Fibroblast of skin of left quadriceps (primary cell): ENCODE results near the gene NAB1.
"Not testable (repeated sequence)": the region's sequence is repeated elsewhere in the genome, so short reads cannot be mapped to it uniquely, and the experiment has no call there.

Experiments used
- DNase-seq, 2 experiments: peaks; one replicate each; pipeline ENCODE4 v3.0.0-alpha.2; 2013; ENCODE audit warnings: low read depth in 2 of 2

NAB1 gene

DNA sequence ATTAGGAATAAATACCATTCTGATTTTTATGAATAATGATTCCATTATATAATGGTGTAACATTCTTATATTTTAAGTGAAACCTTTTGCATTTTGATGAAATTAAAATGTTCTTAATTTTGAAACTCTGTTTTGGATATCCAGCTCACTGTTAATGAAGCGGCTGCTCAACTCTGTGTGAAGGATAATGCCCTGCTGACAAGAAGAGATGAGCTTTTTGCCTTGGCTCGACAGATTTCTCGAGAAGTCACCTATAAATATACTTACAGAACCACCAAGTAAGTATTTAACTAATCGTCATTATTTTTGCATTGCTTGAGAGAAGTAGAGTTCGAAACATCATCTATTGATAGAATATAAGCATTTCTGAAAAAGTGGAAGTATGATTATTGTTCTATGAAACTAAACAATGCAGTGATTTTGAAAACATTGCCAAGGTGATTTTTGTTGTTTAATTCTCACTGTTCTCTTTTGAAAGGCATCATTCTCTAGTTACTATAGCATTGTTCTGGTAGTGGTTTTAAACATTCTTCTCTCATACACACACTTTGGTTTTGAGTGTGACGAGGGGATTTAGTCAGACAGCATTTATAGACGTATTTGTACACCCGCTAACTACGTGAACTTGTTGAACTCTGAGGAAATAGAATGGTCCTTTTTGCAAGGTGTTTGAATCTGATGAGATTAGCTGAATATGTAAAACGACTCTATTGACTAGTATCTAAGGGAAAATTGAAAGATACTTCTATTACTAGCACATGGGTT lies 21.5 kb downstream of the NAB1 start:
- DNase-seq: no peak

DNA sequence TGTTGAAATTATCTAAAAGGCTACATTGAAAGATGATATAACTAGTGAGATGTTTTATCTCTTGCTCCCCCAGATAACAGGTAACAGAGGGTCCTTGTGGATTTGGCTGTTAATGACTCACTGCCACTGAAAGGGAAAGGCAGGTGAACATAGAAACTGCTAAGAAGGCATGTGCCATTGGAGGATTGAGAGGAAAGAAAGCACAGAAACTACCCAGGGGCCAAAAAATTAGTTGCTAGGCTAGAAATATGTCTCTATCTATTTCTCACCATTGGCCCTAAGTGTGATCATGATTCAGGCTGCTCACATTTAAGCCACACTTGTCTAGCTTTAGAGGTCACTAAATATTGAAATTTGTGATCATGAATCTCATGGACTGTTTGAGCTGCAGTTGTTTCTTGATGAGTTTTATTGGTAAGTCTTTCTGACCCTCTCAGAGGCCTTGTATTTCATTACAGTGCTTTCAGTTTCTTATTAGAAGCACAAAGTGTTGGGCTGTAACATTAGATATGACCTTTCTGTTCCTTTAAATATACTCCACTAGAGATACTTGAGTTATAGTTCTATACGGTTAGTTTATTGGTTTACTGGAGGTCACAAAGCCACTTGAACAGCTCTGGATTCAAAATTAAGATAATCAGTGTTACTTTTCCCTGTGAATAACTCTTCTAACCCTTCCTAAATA lies 26.2 kb downstream of the NAB1 start:
- no peak for DNase-seq

DNA sequence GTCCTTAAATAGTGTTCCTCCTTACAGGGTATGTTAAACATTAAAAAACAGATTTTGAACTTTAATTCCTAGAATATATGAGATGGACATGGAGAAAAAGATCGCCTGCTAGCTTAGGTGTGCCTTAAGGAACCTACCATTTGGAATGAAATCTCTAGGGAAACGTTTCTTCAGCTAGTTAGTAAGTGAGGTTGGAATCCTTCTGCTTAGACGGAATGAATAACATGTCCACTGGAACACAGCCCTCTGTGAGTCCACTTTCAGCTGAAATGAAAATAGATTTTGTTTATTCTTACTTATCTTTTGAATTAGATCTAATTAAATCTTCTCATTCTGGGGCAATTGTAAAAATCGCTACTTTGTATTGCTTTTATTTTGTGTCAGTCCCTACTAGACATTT lies 28.4 kb downstream of the NAB1 start:
- DNase-seq: no peak

DNA sequence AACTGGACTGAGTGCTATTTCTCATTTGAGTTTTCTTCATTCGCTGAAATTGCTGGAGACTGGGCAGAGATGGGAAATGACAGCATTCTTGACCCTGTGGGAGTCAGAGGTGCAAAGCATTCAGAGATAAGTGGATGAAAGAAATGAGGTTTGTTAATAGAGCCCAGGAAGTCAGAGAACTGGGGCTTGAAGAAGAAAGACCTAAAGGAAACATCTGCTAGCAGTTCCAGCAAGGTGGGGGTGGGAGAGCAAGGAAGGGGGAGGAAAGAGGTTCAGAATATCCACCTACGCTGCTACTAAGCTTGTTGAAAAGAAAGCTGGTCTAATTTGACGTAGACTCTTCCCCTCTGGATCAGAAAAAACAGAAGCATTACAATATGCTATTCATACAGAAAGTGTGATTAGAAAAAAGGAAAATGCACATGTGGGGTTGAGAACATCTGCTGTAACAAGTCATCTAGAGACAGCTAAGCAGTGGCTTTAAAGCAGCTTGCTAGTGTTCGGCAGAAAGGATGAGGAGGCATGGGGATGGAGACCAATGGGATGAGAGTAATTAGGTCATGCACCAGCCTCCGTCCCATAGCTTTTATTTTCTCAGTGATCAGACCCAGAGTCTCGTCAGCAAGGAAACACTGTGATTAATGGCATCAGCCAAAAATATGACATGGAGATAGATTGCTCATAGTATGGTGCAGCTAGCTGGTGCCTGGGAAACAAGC lies 29.7 kb downstream of the NAB1 start:
- no peak for DNase-seq

DNA sequence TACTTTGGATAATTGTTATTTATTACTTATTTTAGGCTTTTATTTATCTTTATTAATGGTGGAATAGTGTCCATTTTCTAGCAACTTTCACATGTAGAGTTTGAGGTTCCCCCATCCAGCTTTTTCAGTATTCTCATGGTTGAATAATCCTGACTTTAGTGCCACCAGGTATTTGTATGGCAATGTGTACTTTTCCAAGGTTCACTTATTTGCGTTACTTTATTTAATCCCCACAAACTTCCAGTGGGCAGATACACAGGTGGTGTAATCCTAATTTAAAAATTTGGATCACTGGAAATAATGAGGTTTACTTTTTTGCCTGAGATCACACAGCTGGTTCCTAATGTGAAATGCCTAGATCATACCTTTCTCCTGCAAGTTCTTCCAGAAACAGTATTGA lies 30.5 kb downstream of the NAB1 start:
- no peak for DNase-seq

DNA sequence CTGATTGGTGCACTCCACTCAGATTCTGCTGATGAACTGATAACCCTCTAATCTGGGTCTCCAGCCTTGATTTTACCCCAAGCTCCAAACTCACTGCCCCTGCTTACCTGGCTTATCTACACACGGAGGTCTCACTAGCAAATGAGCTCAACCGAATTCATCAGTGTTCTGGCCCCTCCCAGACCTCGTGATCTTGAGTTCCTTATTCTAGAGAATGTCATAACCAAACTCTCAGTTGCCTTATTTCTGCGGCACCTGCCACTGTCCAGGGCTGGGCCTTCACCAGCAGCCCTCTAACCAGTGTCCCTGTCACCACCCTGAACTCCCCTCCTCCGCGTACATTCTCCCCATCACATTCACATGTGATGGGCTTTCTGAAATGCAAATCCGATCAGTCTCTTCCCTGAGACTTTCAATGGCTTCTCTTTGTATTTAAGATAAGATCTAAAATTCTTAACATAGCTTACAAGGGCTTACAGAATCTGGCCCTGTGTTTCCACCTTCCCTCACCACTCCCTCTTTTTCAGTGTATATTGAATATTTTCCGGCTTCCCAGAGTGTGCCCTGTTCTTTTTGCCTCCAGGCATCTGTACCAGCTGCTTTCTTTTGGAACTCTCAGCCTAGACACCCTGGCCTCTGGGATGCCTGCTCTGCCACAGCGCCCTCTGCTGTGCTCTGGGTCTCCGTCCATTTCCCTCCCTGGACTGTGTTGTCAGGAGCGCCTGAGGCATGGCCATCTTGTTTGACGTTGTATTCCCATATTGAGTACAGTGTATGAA lies 31.1 kb downstream of the NAB1 start:
- no peak for DNase-seq

DNA sequence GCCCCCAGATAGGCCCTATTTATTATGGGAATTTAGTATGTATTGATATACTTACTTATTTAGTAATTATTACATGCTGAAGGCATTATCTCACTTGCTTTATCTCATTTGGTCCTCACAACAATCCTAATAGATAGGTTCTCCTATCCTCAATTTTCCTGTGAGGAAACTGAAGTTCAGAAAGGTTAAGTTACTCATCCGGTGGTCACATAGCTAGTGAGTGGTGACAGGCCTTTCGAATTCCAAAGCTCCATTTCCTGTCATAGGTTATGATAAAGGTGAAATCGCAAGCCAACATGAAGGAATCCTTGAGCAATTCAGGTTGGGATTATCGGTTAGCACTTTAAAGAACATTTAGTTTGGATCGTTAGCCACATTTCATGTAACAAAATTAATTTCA lies 33.3 kb downstream of the NAB1 start:
- no peak for DNase-seq

DNA sequence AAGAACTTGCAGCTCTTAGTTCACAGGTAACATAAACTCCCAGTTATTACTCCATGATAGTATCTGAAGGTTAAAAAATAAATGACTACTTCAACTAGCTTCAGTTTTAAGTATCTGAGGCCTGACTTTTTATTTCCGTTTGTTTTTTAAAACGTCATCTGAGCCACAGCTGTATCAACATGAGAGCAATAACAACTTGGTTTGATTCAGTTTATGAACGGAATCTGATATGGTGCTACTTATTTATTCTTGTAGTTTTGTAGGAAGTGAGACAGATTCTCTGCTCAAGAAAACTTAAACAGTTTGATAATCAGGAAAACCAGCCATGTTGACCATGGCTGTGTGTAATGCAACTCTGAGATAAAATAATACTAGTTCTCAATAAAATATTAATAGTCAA lies 34.9 kb downstream of the NAB1 start:
- no peak for DNase-seq

DNA sequence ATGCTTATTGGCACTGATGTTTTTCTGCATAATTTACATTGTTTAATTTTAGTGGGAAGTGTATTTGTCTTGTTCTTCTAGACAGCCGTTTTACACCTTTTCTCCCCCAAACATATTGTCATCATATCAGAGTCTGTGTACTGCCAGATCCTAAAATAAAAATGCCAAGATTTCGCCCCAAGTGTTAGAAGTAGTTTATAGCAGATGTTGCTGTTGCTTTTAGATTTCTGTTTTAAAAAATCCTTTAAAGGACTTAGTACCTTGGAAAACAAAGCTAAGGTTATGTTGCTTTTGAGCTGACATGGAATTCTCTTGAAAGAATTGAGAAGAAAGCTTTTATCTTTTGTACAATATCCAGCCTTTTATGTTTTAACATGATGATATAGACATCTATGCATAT lies 36.0 kb downstream of the NAB1 start:
- no peak for DNase-seq

DNA sequence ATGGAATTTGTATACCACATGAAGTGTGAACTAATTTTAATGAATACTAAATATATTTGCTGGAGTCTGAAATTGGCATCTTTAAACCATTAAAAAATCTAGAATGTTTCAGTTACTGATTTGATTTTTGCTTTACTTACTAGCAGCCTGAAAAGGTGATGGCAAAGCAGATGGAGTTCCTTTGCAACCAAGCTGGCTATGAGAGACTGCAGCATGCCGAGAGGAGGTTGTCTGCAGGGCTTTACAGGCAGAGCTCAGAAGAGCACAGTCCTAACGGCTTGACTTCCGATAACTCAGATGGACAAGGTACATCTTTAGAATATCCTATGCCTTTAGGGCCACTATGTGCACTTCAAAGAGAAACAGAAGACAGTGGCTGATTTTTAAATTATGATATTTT lies 36.5 kb downstream of the NAB1 start:
- DNase-seq: no peak

DNA sequence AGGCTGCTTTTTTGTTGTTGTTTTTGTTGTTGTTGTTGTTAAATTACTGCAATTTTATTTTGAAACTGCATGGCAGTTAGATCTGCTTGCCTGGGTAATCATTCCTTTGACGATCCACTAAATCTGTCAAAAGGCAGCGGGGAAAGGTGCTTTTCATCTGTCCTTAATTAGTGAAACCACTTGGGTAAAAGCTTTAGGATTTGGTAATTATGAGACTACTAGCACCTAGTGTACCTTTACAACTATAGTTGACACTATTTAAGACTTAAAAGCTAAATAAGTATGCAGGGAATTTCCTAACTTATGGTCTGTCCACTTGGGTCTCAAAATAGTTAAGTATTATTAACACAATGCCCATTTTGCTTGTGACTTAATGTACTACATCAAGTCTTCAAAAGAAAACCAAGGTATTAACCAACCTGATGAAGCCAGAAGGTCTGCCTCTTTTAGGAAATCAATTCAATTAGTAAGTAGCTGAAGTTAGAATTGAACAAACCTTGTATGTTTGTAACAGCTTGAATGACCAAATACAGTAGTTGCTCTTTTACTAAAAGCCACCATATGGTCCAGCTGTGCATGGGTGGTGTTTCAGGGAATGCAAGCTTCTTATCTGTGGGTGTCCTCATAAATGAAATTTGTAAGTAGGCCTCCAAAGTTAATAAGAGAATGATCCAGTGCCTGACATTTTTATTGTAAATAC lies 44.8 kb downstream of the NAB1 start:
- DNase-seq: no peak

DNA sequence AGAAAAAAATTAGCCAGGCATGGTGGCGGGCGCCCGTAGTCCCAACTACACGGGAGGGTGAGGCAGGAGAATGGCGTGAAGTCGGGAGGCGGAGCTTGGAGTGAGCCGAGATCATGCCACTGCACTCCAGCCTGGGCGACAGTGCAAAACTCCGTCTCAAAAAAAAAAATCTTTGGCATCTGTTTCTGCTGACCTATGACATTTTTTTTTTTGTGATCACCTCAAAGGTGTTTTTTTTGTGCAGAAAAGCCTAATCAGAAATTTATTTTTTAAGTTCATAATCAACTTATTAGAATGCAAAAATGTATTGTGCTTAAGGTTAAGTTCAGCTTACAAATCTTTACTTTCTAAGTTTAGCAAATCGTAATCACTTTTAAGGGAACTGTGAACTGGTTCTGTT lies 45.6 kb downstream of the NAB1 start:
- no peak for DNase-seq

DNA sequence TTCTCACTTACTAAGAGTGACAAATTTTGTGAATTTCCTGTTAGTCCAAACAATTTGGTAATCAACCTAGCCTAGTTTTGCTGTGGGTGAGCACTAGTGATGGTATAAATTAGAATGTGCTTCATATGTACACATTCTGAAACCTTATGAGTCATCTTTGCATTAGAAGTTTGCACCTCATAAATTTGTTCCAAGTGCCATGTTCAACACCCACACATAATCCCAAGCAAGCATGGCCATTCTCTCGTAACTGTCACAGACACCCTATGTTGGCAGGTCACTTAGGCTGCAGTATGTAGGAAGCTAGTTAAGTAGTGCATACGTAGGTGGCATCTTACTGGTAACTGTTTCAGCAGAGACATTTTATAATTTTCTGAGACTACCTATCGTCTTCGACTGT lies 46.9 kb downstream of the NAB1 start:
- DNase-seq: peak; percentile 39 to 43

DNA sequence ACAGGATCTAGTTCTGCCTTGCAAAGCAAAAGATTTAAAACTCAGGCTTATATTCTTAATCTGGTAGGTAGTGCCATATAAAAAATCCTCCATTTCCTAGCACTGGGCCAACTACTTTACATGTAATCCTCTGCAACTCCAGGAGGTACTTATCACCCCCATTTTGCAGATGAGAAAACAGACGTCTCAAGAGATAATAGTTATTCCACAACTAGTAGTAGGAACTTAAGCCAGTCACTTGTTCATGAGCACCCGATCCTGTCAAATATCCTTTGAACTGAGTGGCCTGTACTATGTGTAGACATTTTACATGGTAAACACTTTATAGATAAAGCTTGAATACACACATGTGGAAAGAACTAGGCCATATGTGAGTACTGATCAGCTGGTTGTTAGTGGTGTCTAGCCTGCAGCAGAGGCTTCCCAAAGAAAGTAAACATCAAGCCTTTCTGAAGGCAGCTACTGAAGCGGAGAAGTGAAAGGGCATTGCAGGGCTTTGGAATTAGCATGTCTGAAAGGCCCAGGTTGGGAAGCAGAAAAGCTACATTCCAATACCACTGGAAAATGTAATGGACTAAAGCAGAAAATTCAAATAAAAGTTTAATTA lies 48.0 kb downstream of the NAB1 start:
- DNase-seq: no peak

DNA sequence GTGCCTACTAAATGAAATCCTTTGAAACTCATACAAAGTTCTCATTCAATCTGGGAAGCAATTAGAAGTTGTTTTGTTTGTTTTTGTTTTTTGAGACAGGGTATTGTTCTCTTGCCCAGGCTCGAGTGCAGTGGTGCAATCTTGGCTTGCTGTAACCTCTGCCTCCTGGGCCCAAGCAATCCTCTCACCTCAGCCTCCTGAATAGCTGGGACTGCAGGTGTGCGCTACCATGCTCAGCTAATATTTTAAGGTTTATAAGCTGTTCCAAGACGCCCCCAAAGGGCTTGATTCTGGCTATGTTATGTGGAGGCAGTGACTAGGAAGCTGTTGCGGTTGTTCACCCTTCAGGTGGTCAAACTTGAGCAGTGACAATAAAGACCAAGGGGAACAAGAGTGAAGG lies 48.5 kb downstream of the NAB1 start:
- DNase-seq: no peak

DNA sequence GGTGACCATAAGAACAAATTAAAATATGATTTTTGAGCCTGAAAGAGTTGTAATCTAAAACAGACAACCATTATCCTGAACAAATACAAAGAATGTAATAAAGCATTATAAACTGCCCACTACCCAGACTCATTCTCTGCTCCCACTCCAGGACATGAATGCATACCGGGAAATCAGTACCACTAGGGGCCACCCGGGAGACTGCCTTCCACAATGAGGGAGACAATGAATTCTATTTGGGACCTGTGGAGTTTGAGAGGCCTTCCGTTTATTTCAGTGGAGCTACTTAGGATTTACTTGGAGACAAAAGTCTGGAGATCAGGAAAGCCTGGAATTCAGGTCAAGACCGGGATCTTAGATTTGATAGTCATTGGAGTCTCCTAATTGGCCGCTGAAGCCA lies 50.0 kb downstream of the NAB1 start:
- no peak for DNase-seq

DNA sequence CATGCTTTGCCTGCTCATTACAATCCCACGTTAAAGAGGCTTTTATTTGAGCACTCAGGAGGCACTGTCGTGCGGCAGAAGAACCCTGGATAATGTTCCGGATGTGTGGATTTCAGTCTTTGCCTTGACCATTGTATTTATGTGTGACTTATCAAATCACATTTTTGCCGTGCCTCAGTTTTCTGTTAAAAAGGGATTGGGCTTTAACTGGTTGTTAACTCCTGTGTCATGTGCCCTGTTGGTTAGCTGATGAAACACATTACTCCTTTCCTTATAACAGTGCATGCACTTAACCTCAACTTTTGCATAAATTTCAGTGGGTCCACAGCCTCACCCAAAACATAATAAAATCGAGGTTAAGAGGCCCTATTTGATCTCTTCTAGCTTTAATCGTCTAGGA lies 52.7 kb downstream of the NAB1 start:
- no peak for DNase-seq

DNA sequence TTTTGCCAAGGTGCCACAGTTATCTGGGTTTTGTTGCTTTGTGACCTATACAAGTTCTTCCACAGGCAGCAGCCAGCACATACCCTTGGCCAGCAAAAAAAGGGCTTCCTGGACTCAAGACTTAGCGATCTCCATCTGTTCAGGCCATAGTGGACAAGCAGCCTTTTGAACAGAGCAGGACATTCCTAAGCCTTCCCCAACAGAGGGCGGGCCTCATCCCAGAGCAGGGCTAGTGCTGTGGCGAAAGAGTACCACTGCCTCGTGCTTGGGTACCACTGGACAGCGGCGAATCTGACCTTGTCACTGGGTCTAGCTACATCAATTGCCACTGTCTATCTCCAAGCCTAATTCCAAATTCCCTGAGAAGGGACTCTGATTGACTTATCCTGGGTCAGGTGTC lies 56.4 kb downstream of the NAB1 start:
- DNase-seq: no peak

DNA sequence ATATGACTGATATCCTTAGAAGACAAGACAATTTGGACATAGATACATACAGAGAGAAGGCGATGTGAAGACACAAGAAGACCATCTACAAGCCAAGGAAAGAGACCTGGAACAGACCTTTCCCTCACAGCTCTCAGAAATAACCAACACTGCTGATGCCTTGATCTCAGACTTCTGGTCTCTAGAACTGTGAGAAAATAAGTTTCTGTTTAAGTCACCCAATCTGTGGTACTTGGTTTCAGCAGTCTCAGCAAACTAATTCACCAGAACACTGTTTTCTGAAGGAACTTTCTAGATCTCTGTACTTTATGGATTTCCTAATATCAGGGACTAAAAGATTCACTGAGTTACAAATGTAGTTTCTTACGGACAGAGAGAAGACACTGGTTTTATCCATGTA lies 58.8 kb downstream of the NAB1 start:
- no peak for DNase-seq

DNA sequence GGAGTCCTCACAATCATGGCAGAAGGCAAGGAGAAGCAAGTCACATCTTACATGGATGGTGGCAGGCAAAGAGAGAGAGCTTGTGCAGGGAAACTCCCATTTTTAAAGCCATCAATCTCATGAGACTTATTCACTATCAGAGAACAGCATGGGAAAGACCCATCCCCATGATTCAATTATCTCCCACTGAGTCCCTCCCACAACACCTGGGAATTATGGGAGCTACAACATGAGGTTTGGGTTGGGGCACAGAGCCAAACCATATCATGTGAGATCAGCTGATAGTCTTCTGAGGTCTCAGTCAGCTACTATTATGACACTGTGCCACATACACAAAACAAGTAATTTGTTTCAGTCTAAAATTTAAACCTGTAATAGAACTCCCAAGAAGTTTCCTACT lies 59.8 kb downstream of the NAB1 start:
- not testable (repeated sequence) for DNase-seq

DNA sequence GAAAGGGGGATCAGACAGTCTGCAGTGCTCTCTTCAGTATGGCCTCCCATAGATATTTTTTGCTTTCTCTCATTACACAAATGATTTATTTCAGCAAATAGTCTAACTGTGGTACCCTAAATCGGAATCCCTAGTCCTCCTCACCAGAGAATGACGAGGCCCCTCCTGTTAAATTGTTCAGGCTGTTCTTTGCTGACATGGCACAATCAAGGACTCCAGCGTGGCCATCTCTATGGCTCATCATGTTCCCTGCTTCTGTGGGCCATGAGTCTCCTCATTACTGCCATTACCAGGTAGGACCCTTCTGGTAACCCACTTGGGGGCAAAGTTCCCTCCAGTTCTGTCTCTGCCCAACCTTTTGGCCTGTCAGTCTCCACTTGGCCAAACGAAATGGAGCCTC lies 62.2 kb downstream of the NAB1 start:
- no peak for DNase-seq
